ENCODE measurements around the gene IL36RN.

IL36RN gene

DNA sequence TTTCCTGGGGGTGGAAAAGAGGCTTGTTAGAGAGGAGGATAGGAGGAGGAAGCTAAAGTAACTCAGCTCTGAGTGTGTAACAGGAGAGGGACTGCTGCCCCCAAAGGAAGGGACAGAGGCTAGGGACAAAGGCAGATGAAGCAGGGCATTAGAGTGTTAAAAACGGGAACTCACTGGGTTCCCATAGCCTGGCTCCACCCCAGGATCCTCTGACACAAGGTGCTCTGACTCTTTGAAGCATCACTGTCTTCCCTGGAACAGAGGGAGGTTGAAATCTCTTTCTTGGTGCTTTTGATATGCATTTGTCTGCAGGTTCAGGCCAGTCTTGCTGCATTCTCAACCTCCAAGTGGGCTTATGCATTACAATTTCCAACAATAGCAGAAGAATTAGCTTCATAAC is 30.9 kb upstream of the IL36RN start:
- peaks cover 17% of the 10 kb centered on the region for H3K27me3 ChIP-seq (ENCODE audit: insufficient read depth, poor library complexity, severe bottlenecking)
- no peaks in the 10 kb centered on the region for H3K36me3 ChIP-seq (ENCODE audit: low read depth)
- H3K9me3 ChIP-seq (ENCODE audit: severe bottlenecking) = no peaks in the 10 kb centered on the region
- DNase-seq (ENCODE audit: low spot score) (no peak), ATAC-seq (ENCODE audit: low read depth) (no peak)
- H3K27ac ChIP-seq (ENCODE audit: poor library complexity, severe bottlenecking) = no peak overlapping the region
- H3K4me3 ChIP-seq (ENCODE audit: severe bottlenecking) = no peak overlapping the region
- H3K4me1 ChIP-seq (ENCODE audit: insufficient read depth, poor library complexity, severe bottlenecking) = no peaks in the 10 kb centered on the region
- TF ChIP-seq, protein P1, sequence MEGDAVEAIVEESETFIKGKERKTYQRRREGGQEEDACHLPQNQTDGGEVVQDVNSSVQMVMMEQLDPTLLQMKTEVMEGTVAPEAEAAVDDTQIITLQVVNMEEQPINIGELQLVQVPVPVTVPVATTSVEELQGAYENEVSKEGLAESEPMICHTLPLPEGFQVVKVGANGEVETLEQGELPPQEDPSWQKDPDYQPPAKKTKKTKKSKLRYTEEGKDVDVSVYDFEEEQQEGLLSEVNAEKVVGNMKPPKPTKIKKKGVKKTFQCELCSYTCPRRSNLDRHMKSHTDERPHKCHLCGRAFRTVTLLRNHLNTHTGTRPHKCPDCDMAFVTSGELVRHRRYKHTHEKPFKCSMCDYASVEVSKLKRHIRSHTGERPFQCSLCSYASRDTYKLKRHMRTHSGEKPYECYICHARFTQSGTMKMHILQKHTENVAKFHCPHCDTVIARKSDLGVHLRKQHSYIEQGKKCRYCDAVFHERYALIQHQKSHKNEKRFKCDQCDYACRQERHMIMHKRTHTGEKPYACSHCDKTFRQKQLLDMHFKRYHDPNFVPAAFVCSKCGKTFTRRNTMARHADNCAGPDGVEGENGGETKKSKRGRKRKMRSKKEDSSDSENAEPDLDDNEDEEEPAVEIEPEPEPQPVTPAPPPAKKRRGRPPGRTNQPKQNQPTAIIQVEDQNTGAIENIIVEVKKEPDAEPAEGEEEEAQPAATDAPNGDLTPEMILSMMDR (IDR thresholded peaks at IDR 0.05; ENCODE audit: poor library complexity, severe bottlenecking) = no peak

DNA sequence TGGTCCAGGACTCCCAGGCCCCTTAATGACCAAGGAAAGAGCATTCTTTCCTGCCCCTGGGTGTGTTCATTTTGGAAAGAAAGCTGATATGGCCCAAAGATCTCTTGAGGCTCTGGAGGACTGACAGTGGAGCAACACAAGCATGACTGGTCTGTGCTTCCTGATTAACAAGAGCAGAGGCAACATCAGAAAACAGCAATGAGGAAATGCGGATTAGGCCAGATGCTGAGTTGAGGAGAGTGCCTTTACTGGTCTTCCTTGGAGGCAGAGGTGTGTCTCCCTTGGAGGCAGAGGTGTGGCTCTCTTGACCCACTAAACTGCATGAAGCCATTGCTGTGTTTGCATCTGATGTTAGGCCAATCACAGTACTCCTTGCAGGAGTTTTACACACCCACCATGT is 26.3 kb upstream of the IL36RN start:
- Histone ChIP-seq H3K9me3 (ENCODE audit: severe bottlenecking) (no peaks in the 10 kb centered on the region), H3K27ac (ENCODE audit: poor library complexity, severe bottlenecking) (no peak overlapping the region), H3K36me3 (ENCODE audit: low read depth) (no peaks in the 10 kb centered on the region), H3K4me3 (ENCODE audit: severe bottlenecking) (no peak overlapping the region), H3K27me3 (ENCODE audit: insufficient read depth, poor library complexity, severe bottlenecking) (peaks cover 12% of the 10 kb centered on the region), H3K4me1 (ENCODE audit: insufficient read depth, poor library complexity, severe bottlenecking) (no peaks in the 10 kb centered on the region)
- DNase-seq (ENCODE audit: low spot score) (no peak), ATAC-seq (ENCODE audit: low read depth) (no peak)
- TF ChIP-seq, protein P1 (IDR thresholded peaks at IDR 0.05; ENCODE audit: poor library complexity, severe bottlenecking) = no peak

DNA sequence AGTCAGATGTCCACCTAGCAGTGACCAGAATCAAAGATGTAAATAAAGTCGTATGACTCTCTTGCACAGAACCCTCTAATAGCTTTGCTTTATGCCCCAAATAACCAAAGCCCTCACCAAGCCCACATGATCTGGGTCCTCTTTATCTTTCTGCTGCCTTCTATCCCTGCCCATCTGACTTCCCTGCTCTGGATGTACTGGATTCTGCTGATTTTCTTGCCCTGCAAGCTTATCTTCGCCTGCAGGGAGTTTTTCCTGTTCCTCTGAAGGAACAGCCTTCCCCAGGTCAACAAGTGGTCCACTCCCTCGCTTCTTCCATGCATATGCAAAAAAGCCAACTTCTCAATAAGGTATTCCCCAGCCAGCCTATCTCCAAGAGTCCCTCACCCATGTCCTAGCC is 25.0 kb upstream of the IL36RN start:
- Histone ChIP-seq H3K27me3 (ENCODE audit: insufficient read depth, poor library complexity, severe bottlenecking) (no peaks in the 10 kb centered on the region), H3K4me3 (ENCODE audit: severe bottlenecking) (no peak overlapping the region), H3K36me3 (ENCODE audit: low read depth) (no peaks in the 10 kb centered on the region), H3K4me1 (ENCODE audit: insufficient read depth, poor library complexity, severe bottlenecking) (no peaks in the 10 kb centered on the region), H3K9me3 (ENCODE audit: severe bottlenecking) (no peaks in the 10 kb centered on the region), H3K27ac (ENCODE audit: poor library complexity, severe bottlenecking) (no peak overlapping the region)
- TF ChIP-seq, protein P1 (IDR thresholded peaks at IDR 0.05; ENCODE audit: poor library complexity, severe bottlenecking) = no peak
- no peak for DNase-seq (ENCODE audit: low spot score)
- no peak for ATAC-seq (ENCODE audit: low read depth)

DNA sequence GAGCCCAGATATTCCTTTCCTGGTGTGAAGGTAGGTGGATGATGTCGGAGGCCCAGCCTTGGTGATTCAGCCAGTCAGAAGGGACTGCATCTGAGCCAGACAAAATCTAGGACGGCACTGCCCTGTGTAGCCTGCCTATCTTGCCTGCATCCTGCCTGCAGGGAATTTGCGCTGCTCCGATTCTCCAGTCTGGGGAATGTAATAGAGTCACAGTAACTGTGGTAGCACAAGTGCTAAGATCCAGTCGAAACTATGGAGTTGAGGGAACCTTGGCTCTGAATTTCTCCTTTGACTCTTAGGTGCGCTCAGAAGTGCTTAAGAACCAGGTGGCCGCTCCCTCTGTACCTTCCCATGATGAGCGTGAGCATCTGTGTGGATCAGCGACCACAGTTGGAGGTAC is 22.2 kb upstream of the IL36RN start:
- Histone ChIP-seq H3K27me3 (ENCODE audit: insufficient read depth, poor library complexity, severe bottlenecking) (no peaks in the 10 kb centered on the region), H3K27ac (ENCODE audit: poor library complexity, severe bottlenecking) (no peak overlapping the region), H3K4me1 (ENCODE audit: insufficient read depth, poor library complexity, severe bottlenecking) (no peaks in the 10 kb centered on the region), H3K4me3 (ENCODE audit: severe bottlenecking) (no peak overlapping the region), H3K36me3 (ENCODE audit: low read depth) (no peaks in the 10 kb centered on the region), H3K9me3 (ENCODE audit: severe bottlenecking) (no peaks in the 10 kb centered on the region)
- TF ChIP-seq, protein P1 (IDR thresholded peaks at IDR 0.05; ENCODE audit: poor library complexity, severe bottlenecking) = no peak
- DNase-seq (ENCODE audit: low spot score) = no peak
- no peak for ATAC-seq (ENCODE audit: low read depth)

DNA sequence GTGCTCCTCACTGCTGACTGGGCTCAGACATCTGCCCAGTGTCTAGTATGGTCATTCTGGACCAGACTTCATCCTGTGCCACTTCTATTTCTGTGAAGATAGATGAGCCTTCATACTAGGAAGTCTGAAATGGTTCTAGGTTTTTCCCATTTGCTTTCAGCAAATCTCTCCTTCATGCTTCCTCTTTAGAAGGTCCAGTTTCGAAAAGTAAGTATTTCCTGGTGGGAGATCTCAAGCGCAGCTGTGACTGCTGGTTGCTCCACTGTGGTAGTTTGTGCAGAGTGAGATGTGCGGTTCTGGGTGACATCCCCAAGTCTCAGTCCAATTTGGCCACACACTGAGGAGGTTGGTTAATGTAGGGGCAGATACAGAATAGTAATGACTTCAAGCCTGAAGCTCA is 20.7 kb upstream of the IL36RN start:
- no peaks in the 10 kb centered on the region for H3K27me3 ChIP-seq (ENCODE audit: insufficient read depth, poor library complexity, severe bottlenecking)
- ATAC-seq (ENCODE audit: low read depth) = no peak

More for the DNA sequence above, 20.7 kb upstream of the IL36RN start:
- Histone ChIP-seq H3K4me3 (ENCODE audit: severe bottlenecking) (no peak overlapping the region), H3K9me3 (ENCODE audit: severe bottlenecking) (no peaks in the 10 kb centered on the region), H3K27ac (ENCODE audit: poor library complexity, severe bottlenecking) (no peak overlapping the region), H3K36me3 (ENCODE audit: low read depth) (no peaks in the 10 kb centered on the region), H3K4me1 (ENCODE audit: insufficient read depth, poor library complexity, severe bottlenecking) (no peaks in the 10 kb centered on the region)
- DNase-seq (ENCODE audit: low spot score) = no peak
- TF ChIP-seq, protein P1 (IDR thresholded peaks at IDR 0.05; ENCODE audit: poor library complexity, severe bottlenecking) = no peak

All from RWPE2 (cell line).